Erythroblast (primary cell): ENCODE results near the gene CYP2W1.

ENCODE experiments used
- GATA1 ChIP-seq: IDR thresholded peaks from 2 replicates; pipeline ENCODE4 v1.6.1; 2011; ENCODE audit warnings: low read depth, mild to moderate bottlenecking, control low read depth, low read length, moderate library complexity
- POLR2A ChIP-seq: IDR thresholded peaks from 2 replicates; pipeline ENCODE4 v1.6.1; 2011; ENCODE audit warnings: mild to moderate bottlenecking, low read length

DNA sequence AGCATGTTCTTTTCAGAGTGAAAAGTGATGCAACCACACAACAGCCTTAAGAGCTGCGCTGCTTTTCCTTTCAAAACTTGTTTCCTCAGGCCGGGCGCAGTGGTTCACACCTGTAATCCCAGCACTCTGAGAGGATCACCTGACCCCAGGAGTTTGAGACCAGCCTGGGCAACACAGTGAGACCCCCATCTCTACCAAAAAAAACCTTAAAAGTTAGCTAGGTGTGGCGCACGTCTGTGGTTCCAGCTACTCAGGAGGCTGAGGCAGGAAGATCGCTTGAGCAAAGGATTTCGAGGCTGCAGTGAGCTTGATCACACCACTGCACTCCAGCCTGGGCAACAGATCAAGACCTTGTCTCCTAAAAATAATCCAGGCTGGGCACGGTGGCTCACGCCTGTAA is 9.7 kb upstream of the CYP2W1 start:
- no peak for TF ChIP-seq POLR2A
- TF ChIP-seq GATA1 = no peak
